Lung (tissue), 12 donors: ENCODE measurements around the gene DYRK3. TPM values are rescaled to one million over a fixed set of nuclear protein-coding genes. Genes with fewer than 3 reads are reported as not detected.
A peak's percentile ranks its signal among the peaks of the same experiment; 100 is the strongest.

Source experiments
- ATAC-seq: fragments of 200-7000 bp; cut with Tn5 transposase; one replicate; pipeline ENCODE4 v1.9.1; 2020; ENCODE audit warnings: moderate number of reproducible peaks; ENCODE audit not compliant: insufficient read depth, low FRiP score
- DNase-seq, 3 donors: peaks; one replicate each; pipeline ENCODE4 v3.0.0-alpha.2; 2013 to 2017
- H3K27ac ChIP-seq, 2 donors: one replicate each; pipeline ENCODE4 v1.5.1; 2013; ENCODE audit warnings: mild to moderate bottlenecking in 2 of 2, moderate library complexity in 2 of 2, control low read depth in 1 of 2, inconsistent platforms in 1 of 2, low read depth in 1 of 2, low read length in 1 of 2
- H3K27me3 ChIP-seq, 3 donors: one replicate each; pipeline ENCODE4 v1.5.1; 2013; ENCODE audit warnings: low read length in 2 of 3; ENCODE audit not compliant: control insufficient read depth in 3 of 3, insufficient read depth in 3 of 3
- H3K36me3 ChIP-seq, 4 donors: one replicate each; pipeline ENCODE4 v1.5.1; 2013; ENCODE audit warnings: low read length in 4 of 4, mild to moderate bottlenecking in 1 of 4, moderate library complexity in 1 of 4; ENCODE audit not compliant: control insufficient read depth in 4 of 4, insufficient read depth in 4 of 4
- H3K4me1 ChIP-seq, 5 donors: one replicate each; pipeline ENCODE4 v1.5.1; 2013; ENCODE audit warnings: low read length in 5 of 5, mild to moderate bottlenecking in 2 of 5, moderate library complexity in 1 of 5; ENCODE audit not compliant: control insufficient read depth in 5 of 5, insufficient read depth in 5 of 5
- H3K4me3 ChIP-seq: one replicate; pipeline ENCODE4 v1.5.1; 2013; ENCODE audit warnings: mild to moderate bottlenecking, control low read depth, moderate library complexity
- H3K9ac ChIP-seq, 2 donors: one replicate each; pipeline ENCODE4 v1.5.1; 2013; ENCODE audit warnings: low read length in 2 of 2, control low read depth in 1 of 2; ENCODE audit not compliant: insufficient read depth in 1 of 2
- H3K9me3 ChIP-seq, 4 donors: one replicate each; pipeline ENCODE4 v1.5.1; 2013; ENCODE audit warnings: low read length in 3 of 4, mild to moderate bottlenecking in 1 of 4, moderate library complexity in 1 of 4; ENCODE audit not compliant: control insufficient read depth in 4 of 4, insufficient read depth in 3 of 4
- WGBS, 2 donors: extraction: QIAGEN DNeasy Blood & Tissue Kit; methylation state at CpG; one replicate each; pipeline ENCODE4 v1.1.7; 2013; 5-methylcytosine and 5-hydroxymethylcytosine counted together
- polyA plus RNA-seq, 2 donors: library from polyadenylated mRNA; stranded (reverse); fragments of 200-250 nt; gene quantifications; one replicate each; pipeline ENCODE4 v1.2.1, GENCODE V29; 2013
- total RNA-seq, 2 donors: library from RNA; depleted of rRNA in 1 of 2; stranded (reverse); fragments of >200 nt in 1 of 2; gene quantifications; one replicate each; pipeline ENCODE4 v1.2.1, GENCODE V29; 2014 to 2021
- TF ChIP-seq, protein P1 (sequence below): IDR thresholded peaks from 2 replicates; pipeline ENCODE4 v1.5.1; 2012; ENCODE audit warnings: mild to moderate bottlenecking; ENCODE audit errors: control extremely low read depth, extremely low read depth
- donor health status: control.
- donor health status: control.
- donor health status: Bipolar disorder and iron deficiency.
- donor health status: healthy.
- donor health status: DM: yes; HTN: yes; CAD: no.

Gene DYRK3
- total and polyA plus RNA-seq, 4 donors: 4.6 to 13.0 (median 8.8) TPM

DNA sequence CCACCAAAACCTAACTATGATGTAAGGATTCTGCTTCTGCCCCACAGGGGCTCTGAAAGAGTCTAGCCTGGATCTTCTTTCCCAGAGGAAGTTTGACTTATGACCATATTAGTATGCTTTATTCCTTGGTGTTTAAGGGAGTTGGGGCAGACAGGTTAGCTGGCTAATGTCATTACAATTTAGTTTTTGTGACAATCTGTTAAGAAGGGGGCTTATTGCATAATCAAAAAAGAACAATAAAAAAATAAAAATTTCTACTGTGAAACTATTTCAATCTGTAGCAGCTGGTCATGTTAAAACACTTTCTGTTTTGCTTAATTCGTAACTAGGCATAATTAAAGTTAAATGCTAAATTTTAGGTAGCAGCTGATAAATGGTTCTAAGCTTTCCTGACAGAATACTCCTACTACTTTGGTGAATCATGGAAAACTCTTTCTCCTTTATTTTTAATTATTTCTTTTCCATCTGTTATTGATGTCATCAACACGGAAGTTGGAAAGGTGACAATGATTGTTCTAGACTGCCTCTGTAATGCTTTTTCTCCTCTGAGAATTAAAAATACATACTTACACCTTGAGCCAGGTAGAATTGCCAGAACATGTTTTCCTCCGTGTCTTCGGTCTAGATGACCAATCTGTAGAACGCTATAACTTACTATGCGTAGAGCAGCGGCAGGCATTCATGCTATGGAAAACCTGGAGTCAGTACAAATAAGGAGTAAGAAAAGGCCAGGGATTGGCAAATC lies 18.6 kb downstream of the DYRK3 start:
- H3K27ac ChIP-seq: peak overlapping the region in 1 of 2 donors; percentile 60
- 91 to 93% methylated on average over 7 of the region's 7 CpGs for WGBS, 2 donors
- TF ChIP-seq, protein P1, sequence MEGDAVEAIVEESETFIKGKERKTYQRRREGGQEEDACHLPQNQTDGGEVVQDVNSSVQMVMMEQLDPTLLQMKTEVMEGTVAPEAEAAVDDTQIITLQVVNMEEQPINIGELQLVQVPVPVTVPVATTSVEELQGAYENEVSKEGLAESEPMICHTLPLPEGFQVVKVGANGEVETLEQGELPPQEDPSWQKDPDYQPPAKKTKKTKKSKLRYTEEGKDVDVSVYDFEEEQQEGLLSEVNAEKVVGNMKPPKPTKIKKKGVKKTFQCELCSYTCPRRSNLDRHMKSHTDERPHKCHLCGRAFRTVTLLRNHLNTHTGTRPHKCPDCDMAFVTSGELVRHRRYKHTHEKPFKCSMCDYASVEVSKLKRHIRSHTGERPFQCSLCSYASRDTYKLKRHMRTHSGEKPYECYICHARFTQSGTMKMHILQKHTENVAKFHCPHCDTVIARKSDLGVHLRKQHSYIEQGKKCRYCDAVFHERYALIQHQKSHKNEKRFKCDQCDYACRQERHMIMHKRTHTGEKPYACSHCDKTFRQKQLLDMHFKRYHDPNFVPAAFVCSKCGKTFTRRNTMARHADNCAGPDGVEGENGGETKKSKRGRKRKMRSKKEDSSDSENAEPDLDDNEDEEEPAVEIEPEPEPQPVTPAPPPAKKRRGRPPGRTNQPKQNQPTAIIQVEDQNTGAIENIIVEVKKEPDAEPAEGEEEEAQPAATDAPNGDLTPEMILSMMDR: no peak

DNA sequence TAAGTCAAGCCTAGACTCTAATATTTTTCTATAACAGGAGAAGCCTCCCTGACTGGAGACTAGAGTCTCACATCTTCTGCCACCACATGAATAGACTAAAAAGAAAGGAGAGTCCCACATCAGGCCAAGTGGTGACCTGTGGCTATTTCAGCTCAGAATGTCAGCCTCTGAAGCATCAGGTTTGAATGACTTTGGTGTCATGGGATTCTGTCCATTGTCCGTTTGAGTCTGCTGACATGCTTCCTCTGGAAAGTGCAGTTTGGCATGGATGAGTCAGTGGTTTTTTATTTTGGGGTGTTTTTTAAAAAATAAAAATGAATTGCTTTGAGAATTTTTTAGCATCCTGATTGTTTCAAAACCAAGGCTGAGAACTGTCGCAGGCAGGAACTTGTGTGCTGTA lies 19.5 kb downstream of the DYRK3 start:
- 72 to 75% methylated on average over 2 of the region's 2 CpGs for WGBS, 2 donors
- no peaks in the 10 kb centered on the region for H3K36me3 ChIP-seq

More for the DNA sequence above, 18.6 kb downstream of the DYRK3 start:
- no peak for DNase-seq
- ATAC-seq: no peak
- Histone ChIP-seq H3K4me1 (peaks cover 0 to 32% (median 7%) of the 10 kb centered on the region in 5 donors), H3K36me3 (no peaks in the 10 kb centered on the region), H3K9me3 (no peaks in the 10 kb centered on the region), H3K27me3 (peaks cover 0 to 9% (median 0%) of the 10 kb centered on the region in 3 donors), H3K4me3 (no peak overlapping the region), H3K9ac (no peak overlapping the region)

DNA sequence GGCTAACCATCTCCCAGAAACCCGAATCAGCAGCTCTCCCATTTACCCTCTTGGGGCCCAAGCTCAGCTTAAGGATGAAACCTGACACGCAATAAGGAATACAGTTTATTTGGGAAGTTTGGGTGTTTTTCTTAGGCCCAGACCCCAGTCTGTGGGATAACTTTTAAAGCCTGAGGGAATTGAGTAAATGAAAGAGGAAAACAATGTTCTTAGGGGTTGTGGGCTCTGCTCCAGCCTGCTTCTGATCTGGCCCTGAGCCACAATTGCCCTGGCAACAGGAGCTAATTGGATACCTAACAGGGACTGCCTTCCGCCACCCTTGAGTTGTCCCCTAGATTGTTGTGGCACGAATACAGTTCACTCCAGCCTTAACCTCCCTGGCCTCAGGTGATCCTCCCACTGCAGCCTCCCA lies 20.1 kb downstream of the DYRK3 start:
- ATAC-seq: no peak
- peak in 2 of 3 donors; percentile 35 to 54 for DNase-seq
- TF ChIP-seq, protein P1: no peak
- WGBS, 2 donors: 76 to 91% methylated on average over 4 of the region's 4 CpGs
- Histone ChIP-seq H3K27me3 (peaks cover 0 to 9% (median 0%) of the 10 kb centered on the region in 3 donors), H3K9ac (no peak overlapping the region), H3K4me1 (peaks cover 0 to 26% (median 8%) of the 10 kb centered on the region in 5 donors), H3K4me3 (no peak overlapping the region), H3K27ac (peak overlapping the region in 1 of 2 donors; percentile 69), H3K36me3 (no peaks in the 10 kb centered on the region), H3K9me3 (no peaks in the 10 kb centered on the region)

More for the DNA sequence above, 19.5 kb downstream of the DYRK3 start:
- H3K4me1 ChIP-seq: peaks cover 0 to 26% (median 8%) of the 10 kb centered on the region in 5 donors
- H3K27me3 ChIP-seq: peaks cover 0 to 9% (median 0%) of the 10 kb centered on the region in 3 donors
- H3K9ac ChIP-seq: no peak overlapping the region
- peak overlapping the region in 1 of 2 donors; percentile 69 for H3K27ac ChIP-seq
- no peak overlapping the region for H3K4me3 ChIP-seq
- no peaks in the 10 kb centered on the region for H3K9me3 ChIP-seq
- DNase-seq (no peak), ATAC-seq (no peak)
- TF ChIP-seq, protein P1: no peak
